Activated CD4-positive, alpha-beta T cell treated with anti-CD3 and anti-CD28 coated beads, Interleukin-10, Interleukin-2, amounts not matched to agents 100 ng/mL and 50 ng/mL, durations not matched to agents 16 hours and 8 hours (primary cell): Measurements from ENCODE around the gene KRTAP5-5.
"Not testable (repeated sequence)": the region's sequence is repeated elsewhere in the genome, so short reads cannot be mapped to it uniquely, and the experiment has no call there.

ENCODE experiments used
- DNase-seq: peaks from one replicate; pipeline ENCODE4 v3.0.0-alpha.2; 2020

KRTAP5-5 gene

DNA sequence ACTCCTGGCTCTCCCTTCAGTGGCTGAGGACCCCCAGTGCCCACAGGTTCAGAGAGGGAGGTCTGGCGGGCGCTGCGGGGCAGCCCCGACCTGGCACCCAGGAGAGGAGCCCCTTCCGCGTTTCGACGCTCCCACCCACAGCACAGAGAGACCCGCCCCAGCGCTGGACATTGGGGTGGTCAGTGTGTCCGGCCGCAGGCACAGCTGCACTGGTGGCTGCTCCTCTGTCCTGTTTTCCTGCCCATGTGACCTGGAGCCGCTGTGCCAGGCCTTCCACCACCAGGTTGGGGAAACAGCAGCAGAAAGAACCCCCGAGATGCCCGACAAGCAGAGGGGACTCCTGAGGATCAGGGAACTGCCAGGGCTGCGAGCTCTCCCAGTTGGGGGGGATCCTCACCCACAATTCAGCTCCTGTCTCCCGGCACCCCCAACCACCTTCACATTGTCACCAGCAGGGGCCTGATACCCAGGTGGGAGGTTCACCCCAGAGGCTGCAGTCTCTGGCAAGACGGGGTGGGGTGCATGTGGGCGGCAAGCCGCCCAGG is 13.6 kb downstream of the KRTAP5-5 start:
- DNase-seq = no peak

DNA sequence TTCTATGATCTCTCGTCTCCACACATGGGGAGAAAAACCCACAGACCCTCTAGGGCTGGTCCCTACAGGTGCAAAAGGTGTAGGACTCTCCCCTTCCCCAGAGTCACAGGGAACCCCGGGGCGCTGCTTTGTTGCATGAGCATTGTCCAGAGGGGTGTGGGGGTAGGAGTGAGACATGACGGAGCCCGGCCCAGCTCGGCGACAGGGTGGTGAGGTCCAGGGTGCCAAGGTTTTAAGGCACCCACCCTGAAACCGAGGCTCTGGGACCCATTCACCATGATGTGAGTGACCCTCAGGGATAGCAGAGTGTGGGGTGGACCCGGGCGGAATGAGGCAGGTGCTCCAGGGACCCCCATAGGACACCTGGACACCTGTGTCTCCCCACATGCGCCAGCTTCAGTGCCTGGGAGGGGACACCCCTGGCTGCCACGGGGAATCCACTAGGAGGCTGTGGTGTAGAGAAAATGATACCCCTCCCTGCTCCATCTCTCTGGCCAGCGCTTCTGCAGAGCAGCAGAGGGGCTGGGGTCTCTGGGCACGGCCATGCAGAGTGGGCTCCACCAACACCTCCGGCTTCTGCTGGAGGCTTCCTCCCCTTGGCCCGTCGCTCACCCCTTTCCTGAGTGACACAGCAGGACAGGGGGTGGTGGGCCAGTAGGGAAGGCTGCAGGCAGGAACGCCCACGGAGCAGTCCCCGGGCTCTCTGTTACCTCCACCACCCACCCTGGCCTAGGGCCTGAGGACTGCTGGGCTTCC is 15.2 kb downstream of the KRTAP5-5 start:
- DNase-seq = no peak

DNA sequence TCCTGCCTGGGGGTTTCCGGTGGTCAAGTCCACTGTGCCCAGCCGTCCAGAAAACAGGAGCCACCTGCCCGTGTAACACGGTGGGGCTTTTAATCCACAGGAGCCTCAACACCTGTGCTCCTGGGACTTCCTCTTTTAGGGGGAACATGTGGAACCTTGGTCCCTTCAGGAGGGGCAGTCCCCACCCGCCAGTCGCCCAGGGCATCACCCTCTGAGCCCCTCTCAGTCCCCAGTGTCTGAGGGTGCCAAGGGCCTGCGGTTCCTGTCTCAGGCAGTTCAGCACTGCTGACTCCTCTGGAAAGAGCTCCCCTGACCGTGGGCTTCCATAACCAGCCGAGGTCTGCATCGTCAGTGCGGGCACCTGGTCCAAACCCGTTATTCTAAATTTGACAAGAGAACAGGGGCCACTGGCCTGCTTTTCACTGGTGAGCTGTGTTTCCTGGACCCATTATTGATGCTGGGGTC is 15.8 kb downstream of the KRTAP5-5 start:
- DNase-seq = no peak

DNA sequence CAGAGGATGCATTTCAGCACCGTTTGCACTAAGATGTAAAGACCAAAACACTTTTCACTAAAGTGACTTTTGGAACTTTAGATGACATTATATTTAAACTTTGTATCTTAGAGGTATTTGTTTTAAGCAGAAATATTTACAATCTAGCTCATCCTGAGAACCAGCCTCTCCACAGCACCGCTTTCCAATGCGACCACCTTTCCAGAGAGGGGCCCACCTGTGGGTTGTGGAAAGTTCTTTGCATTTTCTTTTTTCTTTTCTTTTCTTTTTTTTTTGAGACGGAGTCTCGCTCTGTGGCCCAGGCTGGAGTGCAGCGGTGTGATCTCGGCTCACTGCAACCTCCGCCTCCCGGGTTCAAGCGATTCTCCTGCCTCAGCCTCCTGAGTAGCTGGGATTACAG is 17.0 kb downstream of the KRTAP5-5 start:
- DNase-seq = not testable (repeated sequence)

DNA sequence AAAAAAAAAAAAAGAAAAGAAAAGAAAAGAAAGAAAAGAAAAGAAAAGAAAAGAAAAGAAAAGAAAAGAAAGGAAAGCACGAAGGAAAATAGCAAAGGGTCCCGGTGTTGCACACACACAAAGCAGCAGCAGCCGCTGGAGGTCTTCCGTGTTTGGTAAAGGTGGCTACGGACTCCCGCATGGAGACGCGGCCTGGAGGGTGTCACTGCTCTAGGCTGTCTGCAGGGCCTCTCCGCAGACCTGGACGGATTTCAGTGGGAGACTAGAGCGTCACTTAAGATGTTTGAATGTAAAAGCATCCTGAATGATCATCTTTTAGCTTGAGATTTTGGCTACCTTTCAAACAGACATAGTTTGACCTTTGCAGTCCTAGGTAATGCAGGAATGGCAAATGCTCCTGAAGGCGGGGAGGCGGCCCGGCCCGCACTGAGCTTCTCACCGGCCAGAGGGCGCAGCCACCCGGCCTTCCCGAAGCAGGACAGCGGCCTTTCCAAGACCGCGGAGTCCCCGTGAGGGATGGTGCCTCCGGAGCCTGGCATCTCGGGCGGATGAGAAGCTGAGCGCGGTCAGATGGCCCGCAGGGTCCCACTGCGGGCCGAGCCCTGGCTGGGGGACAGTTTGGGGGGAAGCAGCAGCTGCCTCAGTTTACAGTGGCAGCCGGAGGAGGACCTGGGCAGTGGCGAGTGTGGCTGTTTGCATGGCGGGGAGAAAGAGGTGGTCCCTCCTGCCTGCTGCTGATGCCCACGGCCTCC is 18.5 kb downstream of the KRTAP5-5 start:
- no peak for DNase-seq

DNA sequence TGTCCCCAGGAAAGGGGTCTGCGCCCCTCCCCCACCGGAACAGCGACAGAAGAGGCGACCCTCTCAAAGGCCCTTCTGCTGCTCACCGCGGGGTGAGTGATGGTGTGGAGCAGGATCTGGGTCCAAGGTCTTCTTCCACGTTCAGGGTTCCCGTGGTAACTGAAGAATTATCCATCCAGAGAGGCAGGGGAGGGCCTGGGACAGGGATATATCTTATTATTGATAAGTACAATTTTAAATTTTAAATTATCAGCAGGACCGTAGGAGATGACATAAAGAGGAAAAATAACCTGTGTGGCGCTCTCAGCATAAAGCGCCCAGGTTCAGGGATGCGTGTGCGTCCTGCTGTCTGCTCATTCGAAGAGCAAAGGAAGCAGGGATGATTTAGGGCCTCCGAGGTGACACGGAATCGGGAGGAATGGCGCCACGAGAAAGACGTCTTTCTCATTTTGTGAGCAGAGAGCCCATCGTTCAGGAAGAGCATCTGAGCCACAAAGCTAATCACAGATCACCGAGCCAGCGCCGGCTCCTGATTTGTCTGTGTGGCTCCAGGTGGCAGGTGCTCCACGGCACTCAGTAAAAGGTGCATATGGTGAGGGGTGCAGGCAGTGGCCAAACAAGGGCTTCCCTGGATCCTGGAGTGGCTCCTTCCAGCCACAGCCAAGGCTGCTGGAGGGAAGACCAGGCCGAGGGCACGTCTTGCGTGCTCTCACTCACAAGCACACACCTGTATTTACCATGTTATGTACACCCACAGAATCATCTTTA is 19.3 kb downstream of the KRTAP5-5 start:
- no peak for DNase-seq

DNA sequence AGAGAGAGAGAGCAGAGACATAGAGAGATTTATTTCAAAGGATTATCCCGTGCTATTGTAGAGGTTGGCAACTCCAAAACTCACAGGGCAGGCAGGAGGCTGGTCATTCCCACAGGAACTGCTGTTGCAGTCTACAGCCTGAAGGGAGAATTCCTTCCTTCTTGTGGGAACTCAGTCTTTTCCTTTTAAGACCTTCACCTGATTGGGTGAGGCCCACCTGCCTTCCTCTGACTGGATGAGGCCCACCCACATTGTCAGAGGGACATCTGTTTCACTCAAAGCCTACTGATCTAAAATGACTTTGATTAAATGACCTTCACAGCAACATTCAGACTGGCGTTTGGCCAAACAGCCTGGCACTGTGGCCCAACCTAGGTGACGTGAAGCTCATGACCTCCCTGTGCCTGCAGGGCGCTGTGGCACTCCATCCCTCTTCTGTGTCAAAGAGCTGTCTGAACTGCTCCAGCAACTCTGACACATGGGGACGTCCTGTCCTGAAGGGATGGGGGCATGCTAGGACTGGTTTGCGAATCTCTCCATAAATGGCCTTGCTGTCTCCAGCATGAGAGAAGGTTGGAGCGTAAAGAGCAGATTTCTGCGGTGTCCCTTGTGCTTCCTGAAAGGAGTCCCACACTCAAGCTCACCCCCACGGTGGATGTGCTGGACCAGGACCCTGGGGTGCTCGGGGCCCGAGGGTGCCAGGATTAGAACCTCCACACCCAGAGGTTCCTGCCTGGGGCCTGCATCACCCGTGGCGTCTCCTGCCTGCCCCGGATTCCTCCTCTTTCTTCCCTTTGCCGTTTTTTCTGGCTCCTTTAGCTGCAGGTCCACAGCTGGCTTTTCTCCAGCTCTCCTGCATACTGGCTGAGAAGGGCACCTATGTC is 20.7 kb downstream of the KRTAP5-5 start:
- no peak for DNase-seq

DNA sequence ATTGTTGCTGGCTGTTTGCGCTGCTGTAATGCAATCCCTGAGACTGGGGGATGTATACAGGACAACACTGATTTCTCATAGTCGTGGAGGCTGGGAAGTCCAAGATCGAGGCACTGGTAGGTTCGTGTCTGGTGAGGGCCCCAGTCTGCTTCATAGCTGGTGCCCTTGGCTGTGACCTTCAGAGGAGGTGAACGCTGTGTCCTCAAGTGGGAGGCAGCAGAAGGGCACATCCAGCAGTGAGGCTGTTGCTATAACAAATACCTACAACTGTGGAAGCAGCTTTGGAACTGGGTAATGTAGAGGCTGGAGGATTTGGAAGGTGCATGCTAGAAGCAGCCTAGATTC is 21.3 kb downstream of the KRTAP5-5 start:
- DNase-seq = no peak

DNA sequence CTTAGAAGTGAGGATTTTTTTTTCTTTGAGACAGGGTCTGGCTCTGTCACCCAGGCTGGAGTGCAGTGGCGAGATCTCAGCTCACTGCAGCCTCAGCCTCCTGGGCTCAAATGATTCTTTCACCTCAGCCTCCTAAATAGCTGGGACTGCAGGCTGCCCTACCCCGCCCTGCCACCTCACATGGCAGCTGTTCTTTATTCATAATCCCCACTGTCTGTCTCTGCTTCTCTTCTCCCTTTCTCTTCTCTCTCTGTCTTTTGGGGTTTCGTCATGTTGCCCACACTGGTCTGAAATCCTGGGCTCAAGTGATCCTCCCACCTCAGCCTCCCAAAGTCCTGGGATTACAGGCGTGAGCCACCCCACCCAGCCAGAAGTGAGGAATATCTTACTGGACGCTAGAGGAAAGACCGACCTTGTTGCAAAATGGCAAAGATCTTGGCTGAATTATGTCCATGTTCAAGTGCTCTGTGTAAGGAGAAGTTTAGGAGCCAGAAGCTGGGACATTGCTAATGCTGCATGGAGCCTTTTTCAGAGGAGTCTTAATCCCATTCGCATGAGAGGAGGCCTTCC is 21.9 kb downstream of the KRTAP5-5 start:
- DNase-seq = no peak

DNA sequence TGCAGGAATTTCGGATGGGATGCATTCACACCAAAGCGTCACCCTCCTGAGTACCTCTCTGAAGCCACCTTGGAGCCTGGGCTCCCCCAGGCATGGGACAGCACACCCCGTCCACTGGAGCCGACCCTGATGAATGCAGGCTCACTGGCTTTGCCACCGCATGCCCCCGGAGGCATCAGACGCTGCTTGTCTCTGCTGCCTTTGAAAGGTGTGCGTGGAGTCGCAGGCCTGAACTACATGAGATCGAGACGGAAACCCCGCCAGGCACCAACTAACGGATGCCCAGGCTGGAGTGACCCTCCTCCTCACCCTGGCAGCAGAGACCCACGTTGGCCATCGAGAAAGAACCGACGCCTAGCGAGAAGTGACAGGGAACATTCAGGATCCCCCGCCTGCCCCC is 22.5 kb downstream of the KRTAP5-5 start:
- DNase-seq = no peak

DNA sequence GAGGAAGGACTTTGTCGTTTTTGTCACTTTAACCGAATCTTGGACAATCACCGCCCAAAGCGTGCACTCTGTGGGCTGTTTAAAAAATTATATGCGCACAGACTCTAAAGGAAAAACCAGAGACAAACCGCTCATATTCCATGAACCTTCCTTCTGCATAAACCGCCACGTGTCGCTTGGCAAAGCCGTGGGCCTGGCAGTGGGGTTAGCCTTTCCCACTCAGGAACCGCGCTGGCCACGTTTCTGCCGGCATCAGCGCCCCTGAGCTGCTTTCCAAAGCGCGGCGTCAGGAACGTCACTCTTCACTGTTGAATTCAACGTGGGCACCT is 22.8 kb downstream of the KRTAP5-5 start:
- no peak for DNase-seq

DNA sequence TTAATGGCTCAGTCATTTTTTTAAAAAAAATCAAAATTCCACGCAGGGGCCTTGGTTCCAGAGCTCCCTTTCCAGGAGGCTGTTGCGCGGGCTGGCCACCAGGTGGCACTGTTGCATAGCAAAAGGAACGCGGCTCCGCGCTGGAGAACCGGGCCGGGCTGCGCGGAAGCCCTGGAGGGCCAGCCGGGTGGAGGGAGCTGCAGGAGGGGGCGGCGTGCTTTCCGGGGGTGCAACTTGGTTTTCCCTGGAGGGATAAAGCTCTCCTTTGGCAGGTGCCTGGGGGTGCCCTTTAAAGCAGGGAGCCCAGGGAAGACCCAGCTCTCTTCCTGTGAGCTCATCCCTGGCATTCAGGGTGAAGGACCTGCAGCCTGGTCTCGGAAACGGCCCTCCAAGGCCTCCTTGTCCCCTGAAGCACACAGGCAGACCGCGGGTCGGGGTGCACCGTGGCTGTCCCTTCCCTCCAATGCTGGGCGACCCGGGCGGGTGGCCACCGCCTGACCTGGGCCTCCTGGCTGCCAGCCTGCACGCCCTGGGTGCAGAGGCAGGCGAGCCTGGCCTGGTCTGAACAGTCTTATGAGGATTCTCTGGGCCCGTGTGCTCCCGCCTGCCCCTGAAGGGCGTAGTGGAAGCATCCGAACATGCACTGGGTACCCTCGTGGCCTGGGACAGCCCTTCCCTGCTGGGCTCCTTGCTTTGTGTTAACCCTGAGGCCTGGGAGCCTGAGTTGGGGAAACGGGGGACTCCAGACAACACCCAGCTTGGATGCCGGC is 23.4 kb downstream of the KRTAP5-5 start:
- DNase-seq = peak; percentile 78

DNA sequence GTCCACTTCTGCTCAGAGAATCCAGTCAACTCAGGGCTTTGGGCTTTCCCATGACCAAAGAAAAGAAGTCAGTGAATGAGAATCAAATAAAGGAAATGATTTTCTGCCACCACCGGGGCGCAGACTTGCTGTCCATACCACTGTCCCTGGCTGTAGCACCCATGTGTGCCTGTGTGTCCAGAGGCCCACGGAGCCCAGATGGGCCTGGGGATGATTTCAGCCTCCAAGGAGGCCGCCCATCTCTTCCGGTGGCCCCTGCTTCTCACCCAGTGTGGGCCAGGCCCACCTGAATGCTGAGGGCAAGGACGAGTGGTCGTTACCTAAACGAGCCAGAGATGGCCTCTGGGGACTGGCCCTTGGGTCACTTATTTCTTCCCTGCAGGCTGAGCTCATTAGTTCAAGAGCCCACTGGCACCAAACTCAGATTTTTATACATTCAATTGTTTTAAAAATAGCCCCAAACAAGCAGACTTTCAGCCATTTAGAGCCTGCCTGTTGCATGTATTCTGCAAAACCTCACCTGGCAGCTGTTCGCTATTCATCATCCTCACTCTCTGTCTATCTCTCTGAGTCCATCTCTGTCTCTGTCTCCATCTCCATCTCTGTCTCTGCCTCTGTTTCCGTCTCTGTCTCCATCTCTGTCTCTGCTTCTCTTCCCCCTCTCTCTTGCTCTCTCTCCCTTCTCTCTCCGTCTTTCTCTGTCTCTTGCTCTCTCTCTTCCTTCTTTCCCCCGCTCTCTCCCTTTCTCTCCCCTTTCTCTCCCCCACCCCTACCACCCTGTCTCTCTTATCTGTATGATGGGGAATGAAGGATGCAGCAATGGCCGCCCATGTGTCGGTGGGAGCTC is 24.2 kb downstream of the KRTAP5-5 start:
- DNase-seq = no peak

DNA sequence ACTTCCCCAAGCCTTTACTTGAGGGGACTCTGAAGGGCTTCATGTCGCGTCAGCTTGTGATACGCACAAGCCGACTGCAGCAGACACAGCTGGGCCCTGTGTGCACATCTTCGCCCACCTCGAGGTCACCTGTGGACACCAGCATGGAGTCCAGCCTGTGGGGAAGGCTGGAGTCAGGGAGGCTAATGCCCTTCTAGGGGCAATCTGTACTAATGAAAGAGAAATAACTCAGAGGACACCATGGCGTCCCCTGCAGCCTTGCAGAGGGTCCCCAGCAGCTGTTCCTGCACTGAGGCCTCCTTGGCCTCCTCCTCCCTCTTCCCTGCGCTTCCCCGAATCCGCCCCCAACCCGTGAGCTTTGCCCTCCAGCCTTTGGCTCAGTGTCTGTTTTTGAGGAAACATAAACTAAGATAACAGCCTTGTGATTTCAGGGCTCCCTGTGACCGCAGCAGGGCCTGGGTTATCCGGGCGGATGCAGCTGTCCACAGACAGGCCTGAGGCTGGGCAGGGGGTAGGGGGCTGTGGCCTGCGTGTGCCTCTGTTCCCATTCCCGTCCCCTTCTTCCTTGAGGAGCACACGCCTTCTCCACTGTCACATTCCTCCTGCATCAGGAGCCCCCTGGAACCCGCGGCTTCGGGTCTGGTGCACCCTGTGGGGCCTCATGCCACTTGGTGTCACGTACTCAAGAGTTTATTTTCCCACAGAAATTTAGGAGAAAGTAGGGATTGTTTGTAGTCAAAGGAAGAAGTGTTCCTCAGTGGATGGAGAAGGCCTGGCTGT is 25.0 kb downstream of the KRTAP5-5 start:
- no peak for DNase-seq

DNA sequence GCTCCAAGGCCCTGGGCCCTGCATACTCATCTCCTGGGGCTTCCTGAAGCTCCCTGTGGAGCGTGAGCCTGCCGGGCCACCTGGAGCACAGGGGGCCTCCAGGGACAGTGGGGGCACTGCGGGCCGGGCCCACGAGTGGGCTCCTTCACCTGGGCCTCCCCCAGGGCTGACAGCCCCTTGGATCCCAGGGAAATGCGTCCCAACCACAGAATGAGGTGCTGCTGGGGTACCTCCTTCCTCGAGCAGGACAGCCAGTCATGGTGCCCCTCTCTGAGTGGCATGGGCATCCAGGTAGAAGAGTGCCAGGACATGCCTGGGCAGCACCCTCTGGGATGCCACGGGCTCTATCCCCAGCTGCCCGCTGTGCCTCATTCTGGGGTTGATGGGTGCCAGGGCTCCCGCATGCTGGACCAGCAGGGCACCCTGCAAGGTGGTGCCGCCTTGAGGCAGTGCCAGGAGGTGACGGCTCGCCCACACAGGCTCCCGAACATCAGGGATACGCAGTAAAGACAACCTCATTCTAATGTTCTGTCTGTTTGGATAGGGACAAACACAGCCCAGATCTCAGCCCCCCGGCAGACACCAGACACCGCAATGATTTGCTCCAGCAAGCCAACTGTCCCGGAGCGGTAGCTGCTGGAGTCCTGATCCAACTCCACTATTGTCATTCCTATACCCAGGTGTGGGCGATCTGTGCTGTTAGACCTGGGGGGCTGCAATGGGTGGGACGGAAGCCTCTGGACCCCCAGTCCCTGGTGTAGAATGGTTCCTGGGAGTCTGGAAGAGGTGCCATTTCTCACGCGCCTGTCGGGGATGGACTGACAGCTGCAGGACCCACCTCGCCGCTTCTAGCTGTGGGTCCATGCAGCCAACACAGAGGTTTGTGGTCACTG is 25.8 kb downstream of the KRTAP5-5 start:
- DNase-seq = no peak

DNA sequence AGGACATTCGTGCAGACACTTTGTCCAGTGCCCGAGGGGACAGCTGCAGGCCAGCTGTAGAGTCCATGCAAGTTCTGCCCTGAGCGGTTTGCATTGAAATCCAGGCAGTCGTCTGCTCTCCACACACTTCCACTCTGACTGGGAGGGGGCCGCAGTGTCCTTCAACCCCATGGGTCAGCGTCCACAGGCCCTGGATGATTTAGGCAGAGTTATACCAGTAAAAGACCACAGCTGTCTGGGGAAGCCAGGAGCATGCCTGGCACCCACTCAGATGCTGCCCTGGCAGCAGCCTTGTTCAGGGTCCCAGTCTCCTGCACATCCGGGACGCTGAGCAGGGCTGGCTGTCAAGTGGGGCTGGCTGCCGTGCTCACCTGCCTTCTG is 26.5 kb downstream of the KRTAP5-5 start:
- no peak for DNase-seq

DNA sequence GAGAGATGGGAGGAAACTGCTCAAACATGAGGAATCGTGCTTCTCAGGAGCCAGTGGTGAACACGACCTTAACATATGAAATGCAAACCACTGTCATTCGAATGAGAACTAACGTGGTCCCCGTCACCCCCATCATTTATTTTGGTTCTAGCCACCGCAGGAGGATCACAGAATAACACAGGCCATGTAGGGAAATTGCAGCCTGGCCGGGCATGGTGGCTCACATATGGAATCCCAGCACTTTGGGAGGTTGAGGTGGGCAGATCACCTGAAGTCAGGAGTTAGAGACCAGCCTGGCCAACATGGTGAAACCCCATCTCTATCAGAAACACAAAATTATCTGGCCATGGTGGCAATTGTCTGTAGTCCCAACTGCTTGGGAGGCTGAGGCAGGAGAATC is 27.1 kb downstream of the KRTAP5-5 start:
- DNase-seq = no peak

DNA sequence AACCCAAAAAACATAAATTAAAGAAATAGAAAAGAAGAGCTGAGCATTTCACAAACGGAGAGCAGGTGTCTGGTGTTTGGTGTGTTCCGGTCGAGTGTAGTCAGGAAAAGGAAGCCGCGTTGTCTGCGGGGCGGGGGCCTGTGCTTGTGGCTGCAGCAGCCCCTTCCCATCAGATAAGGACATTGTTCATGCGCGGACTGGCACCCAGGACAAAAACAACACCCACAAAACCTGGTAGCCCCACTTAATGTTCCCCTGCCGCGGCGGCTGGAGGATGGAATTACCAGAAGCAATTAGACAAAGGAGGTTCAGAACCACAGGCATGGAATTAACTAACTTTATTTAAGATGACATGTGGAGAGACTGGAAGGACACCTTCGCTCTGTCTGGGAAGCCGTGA is 29.9 kb downstream of the KRTAP5-5 start:
- DNase-seq = no peak
